GM13976 (cell line): ENCODE measurements around the gene ITCH.
"Not testable (repeated sequence)": the region's sequence is repeated elsewhere in the genome, so short reads cannot be mapped to it uniquely, and the experiment has no call there.

ENCODE experiments used
- DNase-seq: peaks from one replicate; pipeline ENCODE4 v3.0.0; 2012; ENCODE audit warnings: low spot score
- CTCF ChIP-seq: IDR thresholded peaks from 2 replicates; pipeline ENCODE4 v1.5.1; 2012; ENCODE audit warnings: borderline replicate concordance, mild to moderate bottlenecking; ENCODE audit not compliant: insufficient read depth; ENCODE audit errors: extremely low read depth, missing control alignments, control extremely low read depth
- in situ Hi-C: fragments of 300-500 bp; cut with MboI; formaldehyde crosslinking; loops from one replicate; pipeline ENCODE4 v1.12.0; 2022; ENCODE audit warnings: low sequenced_read_pairs, mixed read lengths, inconsistent platforms; ENCODE audit not compliant: unreplicated experiment

Gene ITCH

GRCh38 chr20:34407962-34408474 is 44.9 kb downstream of the ITCH start:
- DNase-seq, result no peak
- no peak for TF ChIP-seq CTCF
- in situ Hi-C loops, result no loop called here

GRCh38 chr20:34410336-34410735 is 47.3 kb downstream of the ITCH start:
- no peak for TF ChIP-seq CTCF
- no peak for DNase-seq
- in situ Hi-C loops, result no loop called here

- no peak for DNase-seq
- in situ Hi-C loops, result no loop called here
- TF ChIP-seq CTCF, result no peak
Measured at GRCh38 chr20:34412453-34412852, 49.4 kb downstream of the ITCH start.

- in situ Hi-C loops, DNase-seq: not testable (repeated sequence)
Measured at GRCh38 chr20:34414525-34414924, 51.5 kb downstream of the ITCH start.

GRCh38 chr20:34415079-34415478 is 52.0 kb downstream of the ITCH start:
- peak; percentile 28 for DNase-seq
- no peak for TF ChIP-seq CTCF
- in situ Hi-C loops, result no loop called here

GRCh38 chr20:34420146-34420545 is 57.1 kb downstream of the ITCH start:
- in situ Hi-C loops, result no loop called here
- TF ChIP-seq CTCF, result no peak
- no peak for DNase-seq

GRCh38 chr20:34420975-34421374 is 57.9 kb downstream of the ITCH start:
- no peak for DNase-seq
- no peak for TF ChIP-seq CTCF
- in situ Hi-C loops, result no loop called here
